Measurements from ENCODE around the gene ALG14. TPM values are rescaled to one million over a fixed set of nuclear protein-coding genes. Genes with fewer than 3 reads are reported as not detected.

The ALG14 gene
- total and polyA plus RNA-seq, 4 donors: 1.0 to 16.6 (median 1.9) TPM

DNA sequence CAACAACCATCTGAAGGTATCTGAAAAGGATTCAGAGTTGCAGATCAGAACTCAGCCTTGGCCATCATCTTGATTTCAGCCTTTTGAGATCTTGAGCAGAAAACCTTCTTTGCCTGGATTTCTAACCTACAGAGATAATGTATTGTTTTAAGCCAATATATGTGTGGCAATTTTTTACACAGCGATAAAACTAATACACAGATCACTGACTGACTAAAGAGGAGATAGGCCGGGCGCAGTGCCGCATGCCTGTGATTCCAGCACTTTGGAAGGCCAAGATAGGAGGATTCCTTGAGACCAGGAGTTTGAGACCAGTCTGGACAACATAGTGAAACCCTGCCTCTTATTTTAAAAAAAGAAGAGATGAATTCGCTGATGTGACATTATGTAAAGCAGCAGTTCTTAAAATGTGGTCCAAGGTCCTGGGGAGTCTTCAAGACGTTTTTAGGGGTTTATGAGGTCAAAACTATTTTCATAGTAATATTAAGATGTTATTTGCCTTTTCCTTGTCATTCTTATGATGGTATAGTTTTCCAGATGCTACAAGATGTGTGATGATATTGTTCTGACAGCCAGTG, 95.7 kb downstream of the ALG14 start:
- Histone ChIP-seq H3K9me3 (ENCODE audit: control insufficient read depth in 4 of 4, low read length in 3 of 4) (no peaks in the 10 kb centered on the region), H3K4me3 (ENCODE audit: low read depth in 1 of 3, low read length in 3 of 3) (no peak overlapping the region), H3K27ac (ENCODE audit: low read depth in 1 of 2, low read length in 2 of 2) (no peak overlapping the region), H3K36me3 (ENCODE audit: control insufficient read depth in 4 of 4, insufficient read depth in 3 of 4, low read depth in 1 of 4, low read length in 3 of 4) (no peaks in the 10 kb centered on the region), H3K27me3 (ENCODE audit: control insufficient read depth in 4 of 4, insufficient read depth in 4 of 4, low read length in 3 of 4) (no peaks in the 10 kb centered on the region), H3K4me1 (ENCODE audit: control insufficient read depth in 4 of 4, insufficient read depth in 4 of 4, low read length in 3 of 4) (no peaks in the 10 kb centered on the region), H3K9ac (ENCODE audit: low read depth in 1 of 2, low read length in 2 of 2) (no peak overlapping the region)
- TF ChIP-seq RXRA (IDR thresholded peaks at IDR 0.05) (no peak), EGR1 (IDR thresholded peaks at IDR 0.05; ENCODE audit: low read depth in 2 of 2) (no peak), RAD21 (IDR thresholded peaks at IDR 0.05) (no peak)
- TF ChIP-seq, protein P1, sequence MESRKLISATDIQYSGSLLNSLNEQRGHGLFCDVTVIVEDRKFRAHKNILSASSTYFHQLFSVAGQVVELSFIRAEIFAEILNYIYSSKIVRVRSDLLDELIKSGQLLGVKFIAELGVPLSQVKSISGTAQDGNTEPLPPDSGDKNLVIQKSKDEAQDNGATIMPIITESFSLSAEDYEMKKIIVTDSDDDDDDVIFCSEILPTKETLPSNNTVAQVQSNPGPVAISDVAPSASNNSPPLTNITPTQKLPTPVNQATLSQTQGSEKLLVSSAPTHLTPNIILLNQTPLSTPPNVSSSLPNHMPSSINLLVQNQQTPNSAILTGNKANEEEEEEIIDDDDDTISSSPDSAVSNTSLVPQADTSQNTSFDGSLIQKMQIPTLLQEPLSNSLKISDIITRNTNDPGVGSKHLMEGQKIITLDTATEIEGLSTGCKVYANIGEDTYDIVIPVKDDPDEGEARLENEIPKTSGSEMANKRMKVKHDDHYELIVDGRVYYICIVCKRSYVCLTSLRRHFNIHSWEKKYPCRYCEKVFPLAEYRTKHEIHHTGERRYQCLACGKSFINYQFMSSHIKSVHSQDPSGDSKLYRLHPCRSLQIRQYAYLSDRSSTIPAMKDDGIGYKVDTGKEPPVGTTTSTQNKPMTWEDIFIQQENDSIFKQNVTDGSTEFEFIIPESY (IDR thresholded peaks at IDR 0.05): no peak
- WGBS: 92% methylated on average over 6 of the region's 6 CpGs
- DNase-seq (ENCODE audit: low spot score): no peak

DNA sequence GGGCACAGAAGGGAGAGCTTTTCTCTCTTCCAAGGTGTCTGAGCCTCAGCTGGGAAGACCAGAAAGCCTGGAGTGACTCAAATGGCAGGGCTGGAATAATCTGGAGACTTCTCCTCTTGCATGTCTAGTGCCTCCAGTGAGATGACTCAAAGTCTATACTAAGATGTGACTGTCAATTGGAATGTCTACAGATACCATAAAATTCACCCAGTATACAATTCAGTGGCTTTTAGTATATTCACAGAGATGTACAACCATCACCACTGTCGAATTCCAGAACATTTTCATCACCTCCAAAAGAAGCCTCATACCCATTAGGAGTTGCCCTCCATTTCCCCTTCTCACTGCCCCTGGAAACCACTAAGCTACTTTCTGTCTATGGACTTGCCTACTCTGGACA, 97.9 kb downstream of the ALG14 start:
- Histone ChIP-seq H3K27me3 (ENCODE audit: control insufficient read depth in 4 of 4, insufficient read depth in 4 of 4, low read length in 3 of 4) (no peaks in the 10 kb centered on the region), H3K4me1 (ENCODE audit: control insufficient read depth in 4 of 4, insufficient read depth in 4 of 4, low read length in 3 of 4) (no peaks in the 10 kb centered on the region), H3K4me3 (ENCODE audit: low read depth in 1 of 3, low read length in 3 of 3) (no peak overlapping the region), H3K9me3 (ENCODE audit: control insufficient read depth in 4 of 4, low read length in 3 of 4) (no peaks in the 10 kb centered on the region), H3K27ac (ENCODE audit: low read depth in 1 of 2, low read length in 2 of 2) (peak overlapping the region; percentile 29 to 50), H3K36me3 (ENCODE audit: control insufficient read depth in 4 of 4, insufficient read depth in 3 of 4, low read depth in 1 of 4, low read length in 3 of 4) (no peaks in the 10 kb centered on the region), H3K9ac (ENCODE audit: low read depth in 1 of 2, low read length in 2 of 2) (no peak overlapping the region)
- DNase-seq (ENCODE audit: low spot score): no peak
- WGBS: 93% methylated on average over 1 of the region's 1 CpG
- TF ChIP-seq CTCF (IDR thresholded peaks at IDR 0.05; ENCODE audit: low read depth, low read length, missing input control) (no peak), JUND (IDR thresholded peaks at IDR 0.05) (no peak), MAX (IDR thresholded peaks at IDR 0.05) (no peak), ATF3 (IDR thresholded peaks at IDR 0.05) (no peak), HNF4A (conservative IDR thresholded peaks at IDR 0.05) (no peak), FOXA1 (IDR thresholded peaks at IDR 0.05) (no peak), EGR1 (IDR thresholded peaks at IDR 0.05; ENCODE audit: low read depth in 2 of 2) (no peak), YY1 (IDR thresholded peaks at IDR 0.05) (no peak), TAF1 (conservative IDR thresholded peaks at IDR 0.05) (no peak), RAD21 (IDR thresholded peaks at IDR 0.05) (no peak), HNF4G (IDR thresholded peaks at IDR 0.05) (no peak), SP1 (IDR thresholded peaks at IDR 0.05) (no peak)
- TF ChIP-seq, protein P2, sequence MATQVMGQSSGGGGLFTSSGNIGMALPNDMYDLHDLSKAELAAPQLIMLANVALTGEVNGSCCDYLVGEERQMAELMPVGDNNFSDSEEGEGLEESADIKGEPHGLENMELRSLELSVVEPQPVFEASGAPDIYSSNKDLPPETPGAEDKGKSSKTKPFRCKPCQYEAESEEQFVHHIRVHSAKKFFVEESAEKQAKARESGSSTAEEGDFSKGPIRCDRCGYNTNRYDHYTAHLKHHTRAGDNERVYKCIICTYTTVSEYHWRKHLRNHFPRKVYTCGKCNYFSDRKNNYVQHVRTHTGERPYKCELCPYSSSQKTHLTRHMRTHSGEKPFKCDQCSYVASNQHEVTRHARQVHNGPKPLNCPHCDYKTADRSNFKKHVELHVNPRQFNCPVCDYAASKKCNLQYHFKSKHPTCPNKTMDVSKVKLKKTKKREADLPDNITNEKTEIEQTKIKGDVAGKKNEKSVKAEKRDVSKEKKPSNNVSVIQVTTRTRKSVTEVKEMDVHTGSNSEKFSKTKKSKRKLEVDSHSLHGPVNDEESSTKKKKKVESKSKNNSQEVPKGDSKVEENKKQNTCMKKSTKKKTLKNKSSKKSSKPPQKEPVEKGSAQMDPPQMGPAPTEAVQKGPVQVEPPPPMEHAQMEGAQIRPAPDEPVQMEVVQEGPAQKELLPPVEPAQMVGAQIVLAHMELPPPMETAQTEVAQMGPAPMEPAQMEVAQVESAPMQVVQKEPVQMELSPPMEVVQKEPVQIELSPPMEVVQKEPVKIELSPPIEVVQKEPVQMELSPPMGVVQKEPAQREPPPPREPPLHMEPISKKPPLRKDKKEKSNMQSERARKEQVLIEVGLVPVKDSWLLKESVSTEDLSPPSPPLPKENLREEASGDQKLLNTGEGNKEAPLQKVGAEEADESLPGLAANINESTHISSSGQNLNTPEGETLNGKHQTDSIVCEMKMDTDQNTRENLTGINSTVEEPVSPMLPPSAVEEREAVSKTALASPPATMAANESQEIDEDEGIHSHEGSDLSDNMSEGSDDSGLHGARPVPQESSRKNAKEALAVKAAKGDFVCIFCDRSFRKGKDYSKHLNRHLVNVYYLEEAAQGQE (IDR thresholded peaks at IDR 0.05): no peak
